Lung microvascular endothelial cell (primary cell): ENCODE measurements around the gene GRK2. TPM values are rescaled to one million over a fixed set of nuclear protein-coding genes. Genes with fewer than 3 reads are reported as not detected.
A peak's percentile ranks its signal among the peaks of the same experiment; 100 is the strongest.
"Not testable (repeated sequence)": the region's sequence is repeated elsewhere in the genome, so short reads cannot be mapped to it uniquely, and the experiment has no call there.

Experiments
- DNase-seq, 2 donors: peaks; one replicate each; pipeline versions ENCODE4 v3.0.0 to v3.0.0-alpha.2; 2010; ENCODE audit warnings: low read depth in 2 of 2
- total RNA-seq: library from RNA; depleted of rRNA; stranded (reverse); fragments of >200 nt; gene quantifications from 2 replicates; pipeline ENCODE4 v1.2.1, GENCODE V29; 2014

GRK2 gene
- 28.8 and 29.6 TPM in 2 replicates for total RNA-seq

- DNase-seq, result peak; percentile 52 to 58
These were observed at the start of gene GRK2 for GRCh38 chr11:67266449-67267187. Gene GRK2 (plus strand): TSS chr11:67266473. CDS start chr11:67266700, 227 bp downstream.

- DNase-seq, result no peak
These were observed 38.5 kb upstream of the GRK2 start for GRCh38 chr11:67227726-67228125.

- no peak for DNase-seq
These were observed 35.9 kb upstream of the GRK2 start for GRCh38 chr11:67230406-67230805.

GRCh38 chr11:67230886-67231285 lies 35.4 kb upstream of the GRK2 start:
- no peak for DNase-seq

DNA sequence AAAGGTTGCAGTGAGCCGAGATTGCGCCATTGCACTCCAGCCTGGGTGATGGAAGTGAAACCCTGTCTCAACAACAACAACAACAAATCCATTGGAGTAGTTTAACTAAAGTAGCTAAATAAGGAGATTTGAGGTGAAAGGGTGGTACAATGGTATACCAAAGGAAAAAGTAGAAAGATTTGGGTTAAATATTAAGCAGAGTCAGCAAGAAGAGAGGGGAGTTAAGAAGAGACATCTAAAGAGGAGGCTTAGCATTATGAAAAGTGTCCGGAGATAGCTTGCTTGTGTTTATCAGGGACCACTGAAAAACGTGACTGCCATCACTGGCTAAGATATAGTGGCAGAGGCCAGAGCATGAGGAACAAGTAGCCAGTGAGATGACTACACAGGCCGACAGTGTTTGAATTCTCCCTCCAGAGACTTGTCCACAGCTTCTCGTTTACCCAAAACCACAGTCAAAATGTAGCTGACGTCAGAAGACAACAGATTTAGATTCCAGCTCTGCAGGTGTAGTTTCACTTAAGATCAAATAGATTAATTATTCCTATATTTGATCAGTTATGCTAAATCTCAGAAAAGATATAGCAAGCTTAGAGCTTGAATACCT lies 32.6 kb upstream of the GRK2 start:
- DNase-seq, result no peak

DNA sequence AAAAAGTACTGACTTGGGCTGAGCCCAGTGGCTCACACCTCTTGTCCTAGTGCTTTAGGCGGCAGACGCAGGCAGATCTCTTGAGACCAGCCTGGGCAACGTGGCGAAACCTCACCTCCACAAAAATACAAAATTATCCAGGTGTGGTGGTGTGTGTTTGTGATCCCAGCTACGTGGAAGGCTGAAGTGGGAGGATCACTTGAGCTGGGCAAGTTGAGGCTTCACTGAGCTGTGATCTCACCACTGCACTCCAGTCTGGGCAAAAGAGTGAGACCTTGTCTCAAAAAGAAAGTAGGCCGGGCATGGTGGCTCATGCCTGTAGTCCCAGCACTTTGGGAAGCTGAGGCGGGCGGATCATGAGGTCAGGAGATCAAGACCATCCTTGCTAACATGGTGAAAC lies 31.7 kb upstream of the GRK2 start:
- not testable (repeated sequence) for DNase-seq

- DNase-seq, result no peak
These were observed 28.7 kb upstream of the GRK2 start for GRCh38 chr11:67237574-67237973.

DNA sequence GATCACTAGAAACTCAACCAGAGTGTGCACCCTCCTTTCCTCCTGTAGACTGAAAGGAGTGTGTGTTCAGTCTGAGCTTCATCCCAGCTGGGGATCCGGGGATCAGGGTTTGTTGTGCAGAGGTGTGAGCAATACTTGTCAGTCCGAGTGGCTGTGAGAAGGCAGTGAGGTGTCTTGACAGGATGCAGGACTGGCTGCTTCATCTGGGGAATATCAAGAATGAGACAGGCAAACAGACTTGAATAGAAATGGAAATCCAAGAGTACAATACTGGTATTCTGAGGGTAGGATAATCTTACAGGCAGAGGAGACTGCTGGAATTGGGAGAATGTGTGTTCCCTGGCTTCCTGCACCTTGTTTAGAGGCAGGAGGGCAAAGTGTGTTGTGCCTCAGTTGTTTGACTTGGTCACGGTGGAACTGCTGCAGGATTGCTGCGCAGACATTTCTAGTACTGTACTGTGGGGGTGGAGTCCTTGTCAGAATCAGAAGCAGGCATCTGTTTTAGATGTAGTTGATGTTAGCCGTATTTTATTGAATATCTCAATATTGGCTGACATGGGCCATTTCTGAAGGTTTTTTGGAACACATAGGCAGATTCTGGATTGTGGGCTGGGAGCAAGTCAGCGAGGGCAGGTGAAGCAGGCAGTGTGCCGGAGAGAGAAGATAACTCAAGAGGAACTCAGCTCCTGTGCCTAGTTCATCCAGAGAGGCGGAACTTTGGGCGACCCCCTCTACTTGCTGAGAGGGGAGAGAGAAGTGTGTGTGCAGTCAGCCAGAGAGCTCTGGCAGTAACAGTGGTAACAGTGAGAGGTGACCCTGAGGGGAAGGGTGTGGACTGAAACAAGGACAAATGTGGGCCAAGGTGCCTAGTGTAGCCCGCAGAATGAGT lies 27.1 kb upstream of the GRK2 start:
- DNase-seq, result peak in 1 of 2 donors; percentile 41

- peak; percentile 99 for DNase-seq
These were observed 26.3 kb upstream of the GRK2 start for GRCh38 chr11:67239783-67240575.

DNA sequence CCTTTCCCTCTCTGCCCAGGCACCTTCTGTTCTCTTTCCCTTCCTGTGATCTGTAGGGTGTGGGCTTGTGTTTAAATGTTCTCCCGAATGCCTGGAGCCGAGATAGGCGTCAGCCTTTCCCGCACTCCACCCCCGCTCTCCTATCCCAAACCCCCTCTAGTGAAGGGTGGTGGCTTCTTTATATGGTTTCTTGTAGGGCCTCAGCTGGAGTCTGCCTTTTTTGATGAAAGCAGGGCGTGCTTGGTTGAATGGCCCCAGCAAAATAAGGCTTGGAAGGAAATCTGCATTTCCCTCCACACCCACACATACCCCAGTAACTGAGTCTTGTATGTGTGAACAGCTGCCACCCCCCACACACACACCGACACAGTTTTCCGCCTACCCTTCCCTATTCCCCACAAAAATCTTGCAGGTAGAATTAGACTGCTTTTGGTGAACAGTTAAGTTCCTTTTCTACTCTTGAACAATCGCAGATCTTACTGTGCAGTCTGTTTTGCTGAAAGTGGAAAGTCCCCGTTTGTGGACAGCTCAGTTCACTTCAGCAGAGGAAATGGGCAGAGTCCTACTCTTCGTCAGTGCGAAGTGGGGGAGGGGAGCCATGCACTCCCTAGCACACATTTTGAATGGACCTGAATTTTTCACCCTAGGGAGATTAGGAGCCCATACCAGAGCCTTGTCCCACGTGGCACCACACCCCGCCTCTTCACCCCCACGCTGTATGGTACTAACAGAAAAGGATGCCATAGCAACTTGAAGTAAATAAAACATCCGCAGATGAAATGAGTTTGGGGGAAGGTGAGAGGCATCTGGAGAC lies 25.5 kb upstream of the GRK2 start:
- peak; percentile 82 to 86 for DNase-seq

- DNase-seq, result no peak
These were observed 23.7 kb upstream of the GRK2 start for GRCh38 chr11:67242548-67242947.

DNA sequence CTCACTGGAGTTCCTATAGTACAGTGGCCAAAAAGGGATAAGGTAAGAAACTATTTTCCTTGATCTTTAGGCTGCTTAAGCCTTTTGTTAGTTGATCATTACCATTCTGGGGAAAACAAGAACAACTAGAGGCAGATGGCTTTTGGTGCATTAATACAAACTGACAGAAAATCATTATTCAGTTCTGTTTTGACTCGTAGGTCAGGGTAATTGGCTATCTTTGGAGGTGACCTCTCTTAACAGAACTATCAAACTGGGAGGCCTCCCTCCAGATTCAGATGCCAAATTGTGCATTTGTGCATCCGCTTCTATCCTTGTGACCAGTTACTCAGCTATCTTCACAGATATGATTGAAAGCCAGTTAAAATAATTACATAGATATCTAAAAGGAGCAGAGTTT lies 23.2 kb upstream of the GRK2 start:
- no peak for DNase-seq

DNA sequence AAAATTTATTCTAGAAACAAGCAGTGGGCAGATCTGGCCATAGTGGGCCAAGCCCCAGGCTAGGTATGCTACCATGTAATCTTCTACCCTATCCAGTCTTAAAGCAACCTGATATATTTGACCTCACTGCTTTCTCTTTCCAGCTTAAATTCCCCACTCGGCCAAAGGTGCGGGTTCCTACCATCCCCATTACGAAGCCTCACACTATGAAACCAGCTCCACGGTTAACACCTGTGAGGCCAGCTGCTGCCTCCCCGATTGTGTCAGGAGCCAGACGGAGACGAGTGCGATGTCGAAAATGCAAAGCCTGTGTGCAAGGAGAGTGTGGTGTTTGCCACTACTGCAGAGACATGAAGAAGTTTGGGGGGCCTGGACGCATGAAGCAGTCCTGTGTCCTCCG lies 21.2 kb upstream of the GRK2 start:
- no peak for DNase-seq

GRCh38 chr11:67247946-67248550 lies 18.2 kb upstream of the GRK2 start:
- DNase-seq, result no peak

DNA sequence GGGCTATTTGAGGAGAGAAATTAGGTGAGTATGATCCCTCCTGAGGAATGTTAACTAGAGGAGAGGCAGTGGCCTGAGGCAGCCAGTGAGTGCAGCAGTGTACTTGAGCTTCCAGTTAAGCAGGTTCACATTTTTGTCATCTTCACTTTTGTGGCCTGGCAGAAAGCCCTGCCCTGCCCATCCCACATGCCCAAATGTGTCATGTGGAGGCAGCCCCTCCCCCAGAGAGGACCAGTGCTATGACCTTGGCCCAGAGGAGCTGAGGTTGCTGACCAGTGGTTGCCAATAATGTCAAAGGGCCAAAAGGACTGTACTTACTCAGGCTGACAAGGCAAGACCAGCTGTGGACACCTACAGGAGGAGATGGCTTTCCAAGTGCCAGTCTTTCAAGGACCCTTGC lies 17.6 kb upstream of the GRK2 start:
- DNase-seq, result no peak

- DNase-seq, result no peak
These were observed 15.9 kb upstream of the GRK2 start for GRCh38 chr11:67250059-67251043.

DNA sequence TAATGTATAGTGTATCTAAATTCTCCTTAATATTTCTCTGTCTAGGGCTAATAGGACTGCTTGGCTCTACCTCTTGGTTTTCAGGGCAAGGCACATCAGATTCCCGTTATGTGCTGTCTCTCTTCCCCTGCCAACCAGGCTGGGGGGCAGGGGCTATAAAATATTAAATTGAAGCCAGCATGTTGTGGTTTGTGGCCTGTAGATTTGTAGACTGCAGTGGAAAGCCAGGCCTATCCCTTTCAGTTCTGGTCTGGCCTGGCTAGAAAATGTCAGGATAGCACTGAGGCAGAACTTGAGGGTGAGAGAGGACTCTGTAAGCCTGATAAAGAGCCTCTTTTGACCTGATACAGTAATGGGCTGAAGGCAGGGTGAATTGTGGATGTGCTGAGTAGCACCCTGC lies 14.4 kb upstream of the GRK2 start:
- no peak for DNase-seq

- DNase-seq, result peak in 1 of 2 donors; percentile 81
These were observed 13.4 kb upstream of the GRK2 start for GRCh38 chr11:67252831-67253239.
